Measurements from ENCODE around the gene PLEKHM3. TPM values are rescaled to one million over a fixed set of nuclear protein-coding genes. Genes with fewer than 3 reads are reported as not detected.

The PLEKHM3 gene
- total and polyA plus RNA-seq, 2 of the 13 experiments (the other 11 are each of a cell fraction or from before 2014, with no cell fraction given), result 4.5 to 4.7 TPM

- TF ChIP-seq KDM5A (IDR thresholded peaks at IDR 0.05; ENCODE audit: borderline replicate concordance, low read length) (peak; percentile 99), ZNF263 (CRISPR knock-in tag; IDR thresholded peaks at IDR 0.05) (peak; percentile 67; the same call in 1 of the 2 replicates), IKZF4 (CRISPR knock-in tag; IDR thresholded peaks at IDR 0.05; ENCODE audit: borderline replicate concordance, low read depth, not compliant biosample characterization) (peak; percentile 94), HNF4A (CRISPR knock-in tag; IDR thresholded peaks at IDR 0.05) (peak; percentile 68), ZNF138 (CRISPR knock-in tag; IDR thresholded peaks at IDR 0.05; ENCODE audit: low read depth) (peak; percentile 84), ZKSCAN5 (CRISPR knock-in tag; IDR thresholded peaks at IDR 0.05) (peak; percentile 84; the same call in 1 of the 2 replicates), ZNF792 (CRISPR knock-in tag; IDR thresholded peaks at IDR 0.05) (peak; percentile 98), ZNF432 (CRISPR knock-in tag; IDR thresholded peaks at IDR 0.05; ENCODE audit: borderline replicate concordance) (no peak), ISL2 (CRISPR knock-in tag; IDR thresholded peaks at IDR 0.05) (peak; percentile 92), YEATS2 (CRISPR knock-in tag; IDR thresholded peaks at IDR 0.05; ENCODE audit: borderline replicate concordance) (peak; percentile 97), HINFP (CRISPR knock-in tag; IDR thresholded peaks at IDR 0.05; ENCODE audit: low read depth) (peak; percentile 87; the same call in 1 of the 2 replicates), ZNF367 (CRISPR knock-in tag; IDR thresholded peaks at IDR 0.05; ENCODE audit: borderline replicate concordance) (peak; percentile 87), ZNF275 (CRISPR knock-in tag; IDR thresholded peaks at IDR 0.05; ENCODE audit: borderline replicate concordance) (peak; percentile 90; the same call in 1 of the 2 replicates), ZNF512B (CRISPR knock-in tag; IDR thresholded peaks at IDR 0.05; ENCODE audit: borderline replicate concordance) (peak; percentile 99), ELF1 (CRISPR knock-in tag; IDR thresholded peaks at IDR 0.05) (peak; percentile 83), KLF13 (CRISPR knock-in tag; IDR thresholded peaks at IDR 0.05) (peak; percentile 84; the same call in 1 of the 2 replicates), FIP1L1 (IDR thresholded peaks at IDR 0.05; ENCODE audit: borderline replicate concordance, insufficient read depth, low read depth, low read length) (peak; percentile 89; the same call in 1 of the 2 replicates), CREM (IDR thresholded peaks at IDR 0.05) (peak; percentile 53), CREM (CRISPR knock-in tag; IDR thresholded peaks at IDR 0.05) (no peak), SKIL (CRISPR knock-in tag; IDR thresholded peaks at IDR 0.05; ENCODE audit: borderline replicate concordance) (peak; percentile 59; the same call in 1 of the 2 replicates)
These were observed at the start of gene PLEKHM3 (continued) for GRCh38 chr2:208025037-208025813.

Data from HepG2 (cell line).